Right lobe of liver (tissue), 6 donors: ENCODE results near the gene FAM151A. TPM values are rescaled to one million over a fixed set of nuclear protein-coding genes. Genes with fewer than 3 reads are reported as not detected.

Experiments
- ATAC-seq, 4 donors: fragments of 200-7000 bp; cut with Tn5 transposase; one replicate each; pipeline ENCODE4 v1.9.1; 2020; ENCODE audit warnings: mild to moderate bottlenecking in 4 of 4, moderate library complexity in 4 of 4
- DNase-seq, 3 donors: peaks; one replicate each; pipeline ENCODE4 v3.0.0-alpha.2; 2020
- H3K27ac ChIP-seq, 3 donors: fragments of 200-600 bp; one replicate each; pipeline ENCODE4 v1.8.0; 2022
- H3K27me3 ChIP-seq, 2 donors: fragments of 200-600 bp; one replicate each; pipeline ENCODE4 v1.8.0; 2022
- H3K36me3 ChIP-seq, 4 donors: fragments of 200-600 bp; sonication (generic) in 1 of 4; one replicate each; pipeline versions ENCODE4 v1.5.1 to v1.8.0; 2017 to 2022; ENCODE audit warnings: control low read depth in 1 of 4
- H3K4me1 ChIP-seq, 4 donors: fragments of 200-600 bp; sonication (generic) in 1 of 4; one replicate each; pipeline versions ENCODE4 v1.5.1 to v1.8.0; 2017 to 2022; ENCODE audit warnings: control low read depth in 1 of 4
- H3K4me3 ChIP-seq, 3 donors: fragments of 200-600 bp; one replicate each; pipeline ENCODE4 v1.8.0; 2022
- H3K9me3 ChIP-seq, 4 donors: fragments of 200-600 bp; sonication (generic) in 1 of 4; one replicate each; pipeline versions ENCODE4 v1.5.1 to v1.8.0; 2017 to 2022; ENCODE audit warnings: control low read depth in 1 of 4
- CTCF ChIP-seq, 4 donors: fragments of 200-600 bp in 3 of 4; fragments of 450-650 bp in 1 of 4; IDR thresholded peaks; one replicate each; pipeline versions ENCODE4 v1.5.1 to v1.8.0; 2016 to 2022; ENCODE audit warnings: antibody characterized with exemption in 4 of 4, mild to moderate bottlenecking in 2 of 4
- POLR2A ChIP-seq: fragments of 450-650 bp; IDR thresholded peaks from one replicate; pipeline ENCODE4 v1.6.1; 2017; ENCODE audit warnings: antibody characterized with exemption, mild to moderate bottlenecking
- WGBS: methylation state at CpG from one replicate; pipeline ENCODE4 v1.1.6; 2018; ENCODE audit warnings: low coverage, low lambda C conversion rate; ENCODE audit not compliant: insufficient coverage; ENCODE audit errors: missing lambda C conversion rate; 5-methylcytosine and 5-hydroxymethylcytosine counted together
- intact Hi-C, 2 donors: fragments of 100-400 bp; cut with DNase I; formaldehyde crosslinking; loops; one replicate each; pipeline versions ENCODE4 v1.11.2 to v1.14.1; 2022
- total RNA-seq, 6 experiments: library from RNA; depleted of rRNA in 2 of 6; stranded (reverse); fragments of >200 nt in 2 of 6; fragmentation: NEBNext Ultra II Directional in 3 of 6; extraction: Animal tissue kit (Norgen Biotek cat#: 25700) in 3 of 6; gene quantifications; one replicate each; pipeline versions ENCODE4 v1.1.0 to v1.2.4, GENCODE V29; 2016 to 2023
- donor health status: DM: no; HTN: yes; CAD: no.
- donor health status: DM: no; HTN: no; CAD: no.
- donor health status: DM: no; HTN: no; CAD: no.
- donor health status: DM: no; HTN: yes; CAD: no.
- donor health status: DM: no; HTN: yes; CAD: no.

FAM151A gene
- total RNA-seq, 6 experiments from 2014 or later = 0.12 to 72.9 (median 5.2) TPM

GRCh38 chr1:54571803-54572541 lies 51.4 kb downstream of the FAM151A start:
- Histone ChIP-seq H3K36me3 (no peaks in the 10 kb centered on the region), H3K9me3 (no peaks in the 10 kb centered on the region), H3K4me1 (no peaks in the 10 kb centered on the region), H3K27ac (no peak overlapping the region), H3K27me3 (no peaks in the 10 kb centered on the region), H3K4me3 (no peak overlapping the region)
- peak in 3 of 4 donors; percentile 37 to 45 (median 41) for ATAC-seq
- TF ChIP-seq POLR2A (no peak), CTCF (IDR thresholded peaks at IDR 0.05) (no peak)
- intact Hi-C loops = no loop called here
- peak in 1 of 3 donors; percentile 48 for DNase-seq
- WGBS = 35% methylated on average over 2 of the region's 8 CpGs

GRCh38 chr1:54571326-54571725 lies 52.0 kb downstream of the FAM151A start:
- 90% methylated on average over 2 of the region's 3 CpGs for WGBS
- TF ChIP-seq POLR2A (no peak), CTCF (IDR thresholded peaks at IDR 0.05) (no peak)
- peak in 1 of 3 donors; percentile 22 for DNase-seq
- no peaks in the 10 kb centered on the region for H3K27me3 ChIP-seq
- no peaks in the 10 kb centered on the region for H3K9me3 ChIP-seq
- no peak overlapping the region for H3K4me3 ChIP-seq
- intact Hi-C loops = no loop called here
- no peak for ATAC-seq
- H3K36me3 ChIP-seq = no peaks in the 10 kb centered on the region
- H3K27ac ChIP-seq = no peak overlapping the region
- H3K4me1 ChIP-seq = no peaks in the 10 kb centered on the region

- TF ChIP-seq POLR2A (no peak), CTCF (IDR thresholded peaks at IDR 0.05) (no peak)
- peaks cover 0 to 3% (median 1%) of the 10 kb centered on the region in 4 donors for H3K4me1 ChIP-seq
- intact Hi-C loops = no loop called here
- no peak overlapping the region for H3K4me3 ChIP-seq
- ATAC-seq (no peak), DNase-seq (peak in 1 of 3 donors; percentile 5)
- no peak overlapping the region for H3K27ac ChIP-seq
- no peaks in the 10 kb centered on the region for H3K27me3 ChIP-seq
- no peaks in the 10 kb centered on the region for H3K36me3 ChIP-seq
- H3K9me3 ChIP-seq = no peaks in the 10 kb centered on the region
- 94% methylated on average over 2 of the region's 5 CpGs for WGBS
Observed at GRCh38 chr1:54570161-54570560, 53.2 kb downstream of the FAM151A start.

- intact Hi-C loops = no loop called here
- TF ChIP-seq CTCF (IDR thresholded peaks at IDR 0.05) = no peak
- no peak for TF ChIP-seq POLR2A
- Histone ChIP-seq H3K27me3 (no peaks in the 10 kb centered on the region), H3K4me3 (no peak overlapping the region), H3K36me3 (no peaks in the 10 kb centered on the region), H3K4me1 (peaks cover 0 to 7% (median 3%) of the 10 kb centered on the region in 4 donors), H3K9me3 (no peaks in the 10 kb centered on the region), H3K27ac (no peak overlapping the region)
- ATAC-seq (no peak), DNase-seq (peak in 1 of 3 donors; percentile 28)
- 60% methylated on average over 1 of the region's 4 CpGs for WGBS
Observed at GRCh38 chr1:54569339-54569738, 54.0 kb downstream of the FAM151A start.
